Measurements from ENCODE around the gene RFC1. TPM values are rescaled to one million over a fixed set of nuclear protein-coding genes. Genes with fewer than 3 reads are reported as not detected.

Gene RFC1
- total and polyA plus RNA-seq, 2 of the 4 experiments (the other 2 are of a cell fraction): 18.4 to 49.3 TPM

DNA sequence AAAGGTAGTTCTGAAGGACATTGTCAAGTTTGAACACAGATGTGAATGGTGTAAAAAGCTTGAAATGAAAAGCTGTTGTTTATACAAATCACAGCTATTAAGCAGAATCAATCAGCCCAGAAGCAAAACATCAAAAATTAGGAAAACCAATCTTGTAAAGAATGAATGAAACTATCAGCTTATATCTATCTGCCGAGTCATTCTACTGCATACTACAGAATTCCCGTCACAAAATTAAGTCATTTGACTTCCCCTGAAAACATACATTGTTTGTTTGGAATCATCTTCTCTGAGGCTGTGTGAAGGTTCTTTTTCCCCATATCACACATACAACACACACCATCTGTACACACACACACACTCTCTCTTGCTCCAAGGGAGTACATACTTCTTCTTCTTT lies 80.3 kb downstream of the RFC1 start:
- Histone ChIP-seq H2AK9ac (replicated peaks; ENCODE audit: low read depth, low read length, poor library complexity) (no peak overlapping the region), H3K4me1 (ENCODE audit: control insufficient read depth, insufficient read depth, low read length) (0 out of 2 replicates have a peak, but pooled peaks cover 3% of the 10 kb centered on the region), H3K56ac (ENCODE audit: extremely low read depth, insufficient read depth, low read length) (no peak overlapping the region), H3K23ac (ENCODE audit: low read depth, low read length) (no peak overlapping the region), H3K18ac (ENCODE audit: low read depth, low read length) (no peak overlapping the region), H2AK5ac (ENCODE audit: low read depth, low read length) (no peak overlapping the region), H3K36me3 (ENCODE audit: control insufficient read depth, insufficient read depth, low read length) (peaks cover 16% of the 10 kb centered on the region), H3K4me3 (ENCODE audit: insufficient read depth, low read depth, low read length) (no peak overlapping the region), H3K14ac (replicated peaks; ENCODE audit: low read depth, low read length) (no peak overlapping the region), H3K4ac (ENCODE audit: low read depth, low read length) (no peak overlapping the region), H3K79me1 (ENCODE audit: low read depth in 1 of 2, low read length in 2 of 2) (no peaks in the 10 kb centered on the region), H2BK20ac (ENCODE audit: low read depth, low read length) (no peak overlapping the region), H3K4me2 (ENCODE audit: low read depth, low read length) (no peak overlapping the region), H4K5ac (ENCODE audit: low read depth, low read length) (no peak overlapping the region), H3K9me1 (ENCODE audit: insufficient read depth, low read length) (peaks cover 4% of the 10 kb centered on the region; the same call in 1 of the 2 replicates), H2AFZ (replicated peaks; ENCODE audit: low read length, poor library complexity) (no peak overlapping the region), H4K91ac (ENCODE audit: insufficient read depth, low read depth, low read length) (no peak overlapping the region), H2BK5ac (ENCODE audit: low read depth, low read length, poor library complexity, severe bottlenecking) (peak overlapping the region; percentile 70), H2BK120ac (ENCODE audit: low read depth, low read length) (no peak overlapping the region), H2BK15ac (ENCODE audit: low read depth, low read length) (no peak overlapping the region), H3K27me3 (ENCODE audit: control insufficient read depth, insufficient read depth, low read length) (no peaks in the 10 kb centered on the region), H3K9me3 (ENCODE audit: control insufficient read depth, insufficient read depth, low read length) (no peaks in the 10 kb centered on the region), H3K27ac (ENCODE audit: insufficient read depth, low read length) (no peak overlapping the region), H4K8ac (ENCODE audit: low read depth in 2 of 2, low read length in 2 of 2) (no peak overlapping the region), H3K9ac (ENCODE audit: low read depth, low read length) (no peak overlapping the region), H4K20me1 (ENCODE audit: insufficient read depth, low read length) (no peaks in the 10 kb centered on the region)
- ChIA-PET POLR2A (ENCODE audit: unreplicated experiment) (no interaction called here), CTCF (interaction anchor here (0.5 to 0.9 kb wide), 2 partner anchors 45 to 491 kb away, joined by 3 read pairs; no protein-coding TSS in a partner anchor)
- in situ Hi-C loops (cut with MboI; ENCODE audit: low sequenced_read_pairs): no loop called here
- DNase-seq (peak; percentile 11), ATAC-seq (ENCODE audit: low read depth) (0 out of 2 replicates have a peak, but pooled peaks have one; percentile 21)
- peak; percentile 55 for TF ChIP-seq NFE2L2 (IDR thresholded peaks at IDR 0.05; ENCODE audit: low read depth, low read length)
- TF ChIP-seq RAD21 (IDR thresholded peaks at IDR 0.05; ENCODE audit: low read length): no peak
- no peak for TF ChIP-seq BHLHE40 (IDR thresholded peaks at IDR 0.05; ENCODE audit: low read depth, low read length)
- TF ChIP-seq MAZ (IDR thresholded peaks at IDR 0.05; ENCODE audit: borderline replicate concordance, low read depth, low read length): no peak
- intact Hi-C loops (cut with micrococcal nuclease): no loop called here
- no CpG with 5 or more reads among the region's 2 CpGs for WGBS, 2 experiments (ENCODE audit: extremely low coverage in 2 of 2, insufficient read length in 1 of 2)
- BruUV-seq (replicated peaks): no TSS peak
- dilution Hi-C loops (cut with HindIII; ENCODE audit: low sequenced_read_pairs, unreplicated experiment): no loop called here

Measured in IMR-90 (cell line).